ENCODE measurements around the gene RARS1. TPM values are rescaled to one million over a fixed set of nuclear protein-coding genes. Genes with fewer than 3 reads are reported as not detected.
"Not testable (repeated sequence)": the region's sequence is repeated elsewhere in the genome, so short reads cannot be mapped to it uniquely, and the experiment has no call there.

The RARS1 gene
- total RNA-seq, 1 donor from 2014 or later, result 91.1 TPM

DNA sequence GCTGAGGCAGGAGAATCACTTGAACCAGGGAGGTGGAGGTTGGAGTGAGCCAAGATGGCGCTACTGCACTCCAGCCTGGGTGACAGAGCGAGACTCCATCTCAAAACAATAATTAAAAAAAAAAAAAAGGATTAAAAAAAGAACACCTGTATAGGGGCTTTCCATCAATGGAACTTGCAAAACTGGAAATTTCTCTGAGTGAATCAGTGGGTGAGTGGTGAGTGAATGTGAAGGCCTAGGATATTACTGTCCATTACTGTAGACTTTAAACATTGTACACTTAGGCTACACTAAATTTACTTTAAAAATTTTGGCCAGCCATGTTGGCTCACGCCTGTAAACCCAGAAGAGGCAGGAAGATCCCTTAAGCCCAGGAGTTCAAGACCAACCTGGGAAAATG, 5.7 kb upstream of the RARS1 start:
- DNase-seq (ENCODE audit: extremely low read depth, low read depth, low spot score), result no peak

DNA sequence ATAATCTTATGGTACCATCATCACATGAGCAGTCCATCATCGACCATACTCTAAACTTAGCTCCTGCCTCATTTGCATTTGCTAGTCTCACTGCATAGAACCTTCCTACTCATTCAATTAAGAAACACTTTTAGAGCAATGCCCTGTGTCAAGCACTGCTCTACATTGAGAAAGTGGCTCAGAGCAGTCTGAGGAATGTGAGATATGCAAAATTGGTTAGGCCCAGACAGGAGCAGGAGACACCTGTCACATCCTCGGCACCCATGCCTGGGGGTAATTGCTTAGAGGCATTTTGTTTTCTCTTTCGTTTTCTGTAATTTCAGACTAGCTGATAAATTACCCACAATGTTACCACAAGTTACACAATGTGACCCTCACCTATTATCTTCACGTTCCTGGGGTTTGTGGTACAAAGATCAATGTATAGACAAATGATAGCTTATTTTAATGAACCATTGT, 4.9 kb upstream of the RARS1 start:
- no peak for DNase-seq (ENCODE audit: extremely low read depth, low read depth, low spot score)

DNA sequence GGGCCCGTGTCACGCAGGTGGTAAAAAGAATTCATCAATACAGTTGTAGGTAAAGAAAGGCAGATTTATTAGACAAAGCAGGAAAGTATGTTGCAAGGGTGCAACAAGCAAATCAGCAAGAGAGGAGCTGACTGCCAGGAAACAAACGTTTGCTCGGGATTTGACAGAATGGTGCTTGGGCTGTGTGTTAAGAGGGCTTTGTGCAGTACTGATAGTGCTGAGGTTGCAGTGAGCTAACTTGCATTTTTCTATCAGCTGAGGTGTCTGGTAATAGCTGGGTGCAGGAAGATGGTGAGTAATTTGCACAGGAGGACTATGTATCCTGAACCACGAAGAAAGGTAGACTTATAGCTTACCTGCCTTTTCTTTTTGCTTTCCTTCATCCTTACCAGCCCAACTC, 3.9 kb upstream of the RARS1 start:
- no peak for DNase-seq (ENCODE audit: extremely low read depth, low read depth, low spot score)

DNA sequence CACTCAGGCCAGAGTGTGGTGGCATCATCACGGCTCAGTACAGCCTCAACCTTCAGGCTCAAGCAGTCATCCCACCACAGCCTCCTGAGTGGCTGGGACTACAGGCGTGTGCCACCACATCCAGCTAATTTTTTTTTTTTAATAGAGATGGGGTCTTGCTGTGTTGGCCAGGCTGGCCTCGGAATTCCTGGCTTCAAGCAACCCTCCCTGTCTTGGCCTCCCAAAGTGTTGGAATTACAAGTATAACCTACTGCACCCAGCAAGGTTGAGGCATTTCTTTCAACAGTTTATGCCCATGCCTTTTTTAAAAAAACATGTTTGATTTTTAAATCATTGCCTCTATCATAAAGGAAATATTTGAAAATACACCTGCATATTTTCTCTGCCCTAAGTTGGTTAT, 2.8 kb downstream of the RARS1 start:
- no peak for DNase-seq (ENCODE audit: extremely low read depth, low read depth, low spot score)

DNA sequence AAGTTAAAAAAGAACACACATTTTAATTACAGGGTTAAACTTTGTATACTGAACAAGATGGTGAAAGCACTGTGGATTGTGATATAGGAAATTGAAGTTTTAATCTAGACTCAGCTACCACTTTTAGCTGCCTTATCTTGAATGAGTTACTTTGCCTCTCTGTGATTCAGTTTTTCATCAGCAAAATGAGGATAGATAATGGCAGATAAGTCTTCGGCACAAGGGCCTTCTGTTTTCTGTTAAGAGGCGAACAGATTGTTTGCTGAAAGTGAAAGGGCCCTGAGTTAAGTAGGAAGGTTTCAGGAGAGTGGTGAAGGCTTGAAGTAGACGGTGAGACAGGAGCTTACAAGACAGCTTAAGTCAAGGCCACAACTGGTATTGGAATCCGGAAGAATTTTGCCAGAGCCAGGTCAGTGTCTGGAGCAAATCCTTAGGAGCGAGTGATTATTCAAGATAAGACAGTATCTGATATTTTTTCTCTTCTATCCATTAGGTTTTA, 7.8 kb downstream of the RARS1 start:
- DNase-seq (ENCODE audit: extremely low read depth, low read depth, low spot score), result no peak

DNA sequence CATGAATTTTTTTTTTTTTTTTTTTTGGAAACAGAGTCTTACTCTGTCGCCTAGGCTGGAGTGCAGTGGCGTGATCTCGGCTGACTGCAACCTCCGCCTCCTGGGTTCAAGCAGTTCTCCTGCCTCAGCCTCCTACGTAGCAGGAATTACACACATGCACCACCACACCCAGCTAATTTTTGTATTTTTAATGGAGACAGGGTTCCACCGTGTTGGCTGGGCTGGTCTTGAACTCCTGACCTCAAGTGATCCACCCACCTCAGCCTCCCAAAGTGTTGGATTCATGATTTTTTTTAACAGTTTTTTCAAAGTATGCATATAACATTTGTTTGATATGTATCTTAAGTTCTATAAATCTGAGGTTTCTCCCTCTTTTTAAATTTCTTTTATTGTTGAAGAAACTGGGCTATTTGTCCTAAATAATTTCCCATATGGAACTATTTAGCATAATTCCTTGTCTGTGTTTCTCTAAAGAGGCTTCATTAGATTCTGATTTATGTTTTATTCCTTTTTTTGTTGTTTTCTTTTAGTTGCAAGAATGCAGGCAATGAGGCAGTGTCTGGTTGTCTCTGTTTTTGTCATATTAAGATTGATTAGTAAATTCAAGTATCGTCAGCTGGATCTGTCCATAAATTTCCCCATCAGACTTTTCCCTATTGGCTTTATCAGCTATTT, 16.4 kb downstream of the RARS1 start:
- no peak for DNase-seq (ENCODE audit: extremely low read depth, low read depth, low spot score)

DNA sequence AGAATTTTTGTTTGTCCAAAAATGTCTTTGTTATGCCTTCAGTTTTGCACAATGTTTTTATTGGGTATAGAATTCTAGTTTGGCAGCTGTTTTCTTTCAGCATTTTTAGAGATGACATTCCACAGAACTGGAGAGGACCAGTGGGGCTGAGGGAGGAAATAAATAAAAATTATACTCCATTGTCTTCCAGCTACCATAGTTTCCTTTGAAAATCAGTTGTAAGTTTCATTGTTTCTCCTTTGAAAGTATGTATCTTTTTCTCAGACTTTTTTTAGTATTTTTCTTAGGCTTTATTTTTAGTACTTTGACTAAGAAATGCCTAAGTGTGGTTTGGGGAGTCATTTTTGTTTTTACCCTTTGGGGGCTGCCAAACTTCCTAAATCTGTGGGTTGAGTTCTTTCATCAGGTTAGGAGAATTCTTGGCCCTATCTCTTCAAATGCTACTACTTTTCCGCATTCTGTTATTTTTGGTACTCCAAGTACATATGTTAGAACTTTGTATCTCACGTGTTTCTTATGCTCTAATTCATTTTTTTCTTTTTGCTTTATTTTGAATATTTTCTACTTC, 27.7 kb downstream of the RARS1 start:
- DNase-seq (ENCODE audit: extremely low read depth, low read depth, low spot score), result no peak

DNA sequence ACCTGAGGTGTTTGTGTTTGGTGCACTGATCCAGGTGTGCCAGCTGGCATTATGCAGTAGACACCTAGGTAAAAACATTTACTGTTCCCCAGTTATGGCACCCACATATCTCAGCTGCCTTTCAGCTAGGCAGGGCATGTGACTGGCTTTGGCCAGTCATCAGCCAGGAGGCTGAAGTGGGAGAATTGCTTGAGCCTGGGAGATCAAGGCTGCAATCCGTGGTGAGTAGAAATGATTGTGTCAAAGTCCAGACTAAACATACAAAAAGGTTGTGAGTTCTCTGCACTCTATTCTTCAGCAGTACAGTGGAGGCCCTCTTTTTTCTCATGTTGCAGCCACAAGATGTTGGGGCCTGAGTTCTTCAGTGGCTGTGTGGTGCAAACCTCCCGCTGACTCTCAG, 39.6 kb downstream of the RARS1 start:
- no peak for DNase-seq (ENCODE audit: extremely low read depth, low read depth, low spot score)

DNA sequence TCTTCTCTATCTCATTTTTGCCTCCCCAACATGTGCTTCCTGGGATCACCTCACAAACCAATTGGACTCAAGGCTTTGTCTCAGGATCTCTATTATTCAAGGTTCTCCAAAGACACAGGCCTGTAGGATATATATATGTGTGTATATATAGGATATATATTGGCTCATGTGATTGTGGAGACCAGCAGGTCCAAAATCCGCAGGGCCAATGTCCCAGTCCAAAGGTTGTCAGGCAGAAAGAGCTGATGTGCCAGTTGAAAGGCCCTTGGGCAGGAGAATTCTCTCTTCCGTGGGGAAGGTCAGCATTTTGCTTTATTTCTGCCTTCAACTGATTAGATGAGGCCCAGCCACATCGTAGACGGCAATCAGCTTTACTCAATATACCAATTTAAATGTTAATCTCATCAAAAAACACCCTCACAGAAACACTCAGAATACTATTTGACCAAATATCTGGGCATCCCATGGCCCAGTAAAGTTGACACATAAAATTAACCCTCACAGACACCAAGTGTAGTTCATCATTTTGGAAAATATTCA, 41.6 kb downstream of the RARS1 start:
- DNase-seq (ENCODE audit: extremely low read depth, low read depth, low spot score), result no peak

DNA sequence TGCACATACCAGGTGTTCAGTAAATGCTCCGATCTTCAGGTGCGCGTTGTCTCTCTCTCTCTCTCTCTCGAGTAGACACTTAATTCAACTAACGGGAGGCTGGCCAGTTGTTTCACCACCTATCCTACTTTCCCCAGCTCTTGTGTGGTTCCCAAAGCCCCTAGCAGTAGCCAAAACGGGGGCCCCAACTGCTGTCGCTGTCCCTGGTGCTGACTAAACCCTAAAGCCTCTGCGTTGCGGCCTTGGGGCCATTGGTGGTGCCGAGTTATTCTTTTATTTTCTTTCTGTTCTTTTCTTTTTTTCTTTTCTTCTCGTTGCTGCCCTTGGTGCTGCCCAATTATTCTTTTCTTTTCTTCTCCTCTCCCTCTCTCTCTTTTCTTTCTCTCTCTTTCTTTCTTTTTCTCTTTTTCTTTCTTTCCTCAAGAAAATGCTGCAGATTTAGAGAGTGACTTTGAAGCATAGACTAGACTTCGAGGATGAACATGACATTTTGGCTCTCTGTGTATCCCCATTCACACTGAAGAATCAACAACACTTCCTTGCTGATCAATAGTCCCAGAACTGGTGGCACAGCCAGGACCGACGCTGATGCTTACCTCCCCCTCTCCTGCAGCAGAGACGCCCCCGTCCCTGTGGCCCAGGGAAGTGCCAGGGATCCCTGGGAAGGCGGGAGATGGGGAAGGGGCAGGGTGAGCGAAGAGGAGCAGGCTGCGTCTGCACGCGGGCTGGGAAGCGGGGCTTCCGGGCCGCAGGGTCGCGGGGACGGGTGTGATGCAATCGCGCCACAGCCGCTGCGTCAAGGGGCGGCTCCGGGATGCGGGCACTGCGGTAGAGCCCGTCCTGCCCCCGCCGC, 42.5 kb downstream of the RARS1 start, which contains the start of gene FBLL1:
Gene FBLL1, plus strand, starts transcription at position 785 of the 853 bp plus-strand sequence. CDS start 200 bp downstream, outside the sequence.
- DNase-seq (ENCODE audit: extremely low read depth, low read depth, low spot score), result no peak

DNA sequence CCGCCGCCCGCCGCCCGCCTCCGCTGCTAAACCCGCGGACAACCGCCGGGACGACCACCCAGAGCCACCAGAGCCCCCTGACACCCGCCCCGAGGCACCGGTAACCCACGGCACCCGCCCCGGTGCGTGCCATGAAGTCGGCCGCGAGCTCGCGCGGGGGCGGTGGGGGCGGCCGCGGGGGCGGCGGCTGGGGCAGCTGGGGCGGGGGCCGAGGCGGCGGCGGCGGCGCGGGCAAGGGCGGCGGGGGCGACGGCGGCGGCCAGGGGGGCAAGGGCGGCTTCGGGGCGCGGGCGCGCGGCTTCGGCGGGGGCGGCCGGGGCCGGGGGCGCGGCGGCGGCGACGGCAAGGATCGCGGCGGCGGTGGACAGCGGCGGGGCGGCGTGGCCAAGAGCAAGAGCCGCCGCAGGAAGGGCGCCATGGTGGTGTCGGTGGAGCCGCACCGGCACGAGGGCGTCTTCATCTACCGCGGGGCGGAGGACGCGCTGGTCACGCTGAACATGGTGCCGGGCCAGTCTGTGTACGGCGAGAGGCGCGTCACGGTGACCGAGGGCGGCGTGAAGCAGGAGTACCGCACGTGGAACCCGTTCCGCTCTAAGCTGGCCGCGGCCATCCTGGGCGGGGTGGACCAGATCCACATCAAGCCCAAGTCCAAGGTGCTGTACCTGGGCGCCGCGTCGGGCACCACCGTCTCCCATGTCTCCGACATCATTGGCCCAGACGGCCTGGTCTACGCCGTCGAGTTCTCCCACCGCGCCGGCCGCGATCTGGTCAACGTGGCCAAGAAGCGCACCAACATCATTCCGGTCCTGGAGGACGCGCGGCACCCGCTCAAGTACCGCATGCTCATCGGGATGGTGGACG, 43.3 kb downstream of the RARS1 start:
- DNase-seq (ENCODE audit: extremely low read depth, low read depth, low spot score), result no peak

DNA sequence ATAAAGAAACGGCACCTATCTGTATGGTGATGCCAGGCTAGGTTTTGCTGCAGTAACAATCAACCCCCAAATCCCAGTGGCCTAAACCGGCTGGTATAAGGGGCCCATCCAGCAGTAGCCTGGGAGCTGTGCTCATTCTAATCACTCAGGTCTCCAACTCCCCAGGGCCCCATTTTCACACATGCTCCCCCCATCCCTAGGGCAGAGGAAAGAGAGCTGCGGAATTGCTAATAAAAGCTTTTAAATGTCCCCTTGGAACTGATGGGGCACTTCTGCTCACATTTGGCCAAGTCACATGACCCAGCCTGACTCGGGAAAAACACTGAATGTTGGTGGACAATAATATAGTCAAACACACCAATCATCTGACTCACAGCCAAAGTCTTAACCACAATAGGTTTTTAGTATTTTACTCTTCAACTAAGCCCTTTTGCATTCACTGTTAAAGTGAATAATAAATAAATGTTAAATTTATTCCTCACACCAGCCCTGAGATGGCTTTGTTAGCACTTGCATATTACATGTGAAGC, 44.4 kb downstream of the RARS1 start:
- no peak for DNase-seq (ENCODE audit: extremely low read depth, low read depth, low spot score)

DNA sequence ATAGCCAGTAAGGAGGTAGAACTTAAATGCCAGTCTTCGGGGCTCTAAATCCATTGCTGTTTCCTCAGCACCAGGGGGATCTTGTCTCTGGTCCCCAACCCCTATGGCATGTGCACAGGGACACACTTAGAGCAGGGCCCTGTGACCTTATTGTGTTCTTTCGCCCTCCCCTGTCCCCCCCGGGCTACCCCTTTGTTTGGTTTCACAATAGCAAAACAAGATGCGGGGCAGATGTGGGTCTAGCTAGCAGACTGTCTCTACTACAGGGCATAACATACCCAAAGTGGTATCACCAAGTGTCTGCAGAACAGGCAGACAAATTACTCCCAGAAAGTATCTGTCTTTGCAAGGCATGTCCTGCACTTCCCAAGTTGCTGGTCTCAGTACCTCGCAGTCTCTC, 44.9 kb downstream of the RARS1 start:
- DNase-seq (ENCODE audit: extremely low read depth, low read depth, low spot score), result no peak

DNA sequence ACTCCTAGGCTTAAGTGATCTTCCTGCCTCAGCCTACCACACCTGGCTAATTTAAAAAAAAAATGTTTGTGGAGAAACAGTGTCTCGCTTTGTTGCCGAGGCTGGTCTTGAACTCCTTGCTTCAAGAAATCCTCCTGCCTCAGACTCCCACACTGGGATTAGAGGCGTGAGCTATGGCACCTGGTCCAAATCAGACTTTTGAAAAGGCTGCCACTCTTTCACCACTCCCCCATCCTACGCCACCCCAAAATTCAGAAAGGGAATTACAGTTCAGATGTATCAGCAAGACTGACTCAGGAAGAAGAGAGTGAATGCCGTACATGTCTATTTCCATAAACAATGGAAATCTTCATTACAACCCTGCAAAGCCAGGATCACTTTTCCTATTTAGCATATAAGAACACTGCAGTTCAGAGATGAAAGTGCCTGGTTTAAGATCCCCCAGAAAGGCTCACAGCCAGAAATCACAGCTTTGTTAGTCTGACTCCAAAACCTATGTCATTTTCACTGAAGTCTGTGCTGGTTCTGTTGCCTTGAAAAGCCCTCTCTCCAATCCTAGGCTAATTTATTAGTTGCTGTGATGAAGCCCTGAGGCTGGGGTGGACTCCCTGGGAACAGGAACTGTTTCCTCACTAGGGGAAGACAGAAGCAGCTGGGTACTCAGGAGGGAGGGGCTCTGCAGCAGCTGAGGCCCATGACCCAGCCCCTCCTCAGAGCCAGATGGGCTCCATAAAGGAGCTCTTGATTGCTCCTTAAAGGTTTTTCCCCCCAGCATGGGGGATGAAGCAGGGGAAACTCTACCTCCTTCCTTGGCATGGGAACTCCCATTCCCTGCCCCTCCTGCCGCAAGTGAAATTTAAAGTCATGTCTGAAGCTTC, 46.0 kb downstream of the RARS1 start:
- no peak for DNase-seq (ENCODE audit: extremely low read depth, low read depth, low spot score)

DNA sequence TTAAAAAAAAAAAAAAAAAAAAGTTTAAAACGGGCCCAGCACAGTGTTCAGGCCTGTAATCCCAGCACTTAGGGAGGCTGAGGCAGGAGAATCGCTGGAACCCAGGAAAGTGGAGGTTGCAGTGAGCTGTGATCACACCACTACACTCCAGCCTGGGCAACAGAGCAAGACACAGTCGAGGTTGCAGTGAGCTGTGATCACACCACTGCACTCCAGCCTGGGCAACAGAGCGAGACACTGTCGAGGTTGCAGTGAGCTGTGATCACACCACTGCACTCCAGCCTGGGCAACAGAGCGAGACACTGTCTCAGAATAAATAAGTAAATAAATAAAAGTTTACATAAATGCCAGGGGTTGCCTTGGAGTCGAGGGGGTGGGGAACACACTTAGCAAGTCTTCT, 48.1 kb downstream of the RARS1 start:
- not testable (repeated sequence) for DNase-seq (ENCODE audit: extremely low read depth, low read depth, low spot score)

DNA sequence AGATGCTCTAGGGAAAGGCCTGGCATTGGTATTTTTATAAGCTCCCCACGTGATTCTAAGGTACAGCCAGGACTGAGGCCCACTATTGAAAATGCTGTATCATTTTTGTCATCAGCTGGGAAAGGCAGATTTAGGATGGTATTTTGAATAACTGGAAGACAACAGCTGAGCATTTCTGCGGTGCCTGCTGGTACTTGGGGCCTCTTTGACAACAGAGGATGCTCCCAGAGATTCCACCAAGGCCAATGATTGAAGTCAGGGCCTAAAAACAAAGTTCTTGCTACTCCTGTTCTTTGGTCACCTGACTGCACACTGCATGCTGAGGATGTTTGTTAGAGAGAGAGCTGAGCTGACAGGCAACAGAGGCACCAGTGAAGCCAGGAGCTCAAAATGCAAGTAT, 50.9 kb downstream of the RARS1 start:
- no peak for DNase-seq (ENCODE audit: extremely low read depth, low read depth, low spot score)

DNA sequence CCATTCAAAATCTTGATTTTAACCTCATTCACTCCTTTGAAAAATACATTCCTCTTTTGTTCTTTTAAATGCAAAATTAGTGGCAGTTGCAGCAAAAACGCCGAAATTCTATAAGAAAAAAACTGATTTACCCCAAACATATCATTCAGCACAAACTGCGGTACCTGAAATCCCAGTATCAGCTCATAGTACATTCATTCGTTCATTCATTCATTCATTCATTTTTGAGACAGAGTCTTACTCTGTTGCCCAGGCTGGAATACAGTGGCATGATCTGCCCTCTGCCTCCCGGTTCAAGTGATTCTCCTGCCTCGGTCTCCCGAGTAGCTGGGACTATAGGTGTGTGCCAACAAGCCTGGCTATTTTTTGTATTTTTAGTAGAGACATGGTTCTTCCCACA, 63.3 kb downstream of the RARS1 start:
- no peak for DNase-seq (ENCODE audit: extremely low read depth, low read depth, low spot score)

DNA sequence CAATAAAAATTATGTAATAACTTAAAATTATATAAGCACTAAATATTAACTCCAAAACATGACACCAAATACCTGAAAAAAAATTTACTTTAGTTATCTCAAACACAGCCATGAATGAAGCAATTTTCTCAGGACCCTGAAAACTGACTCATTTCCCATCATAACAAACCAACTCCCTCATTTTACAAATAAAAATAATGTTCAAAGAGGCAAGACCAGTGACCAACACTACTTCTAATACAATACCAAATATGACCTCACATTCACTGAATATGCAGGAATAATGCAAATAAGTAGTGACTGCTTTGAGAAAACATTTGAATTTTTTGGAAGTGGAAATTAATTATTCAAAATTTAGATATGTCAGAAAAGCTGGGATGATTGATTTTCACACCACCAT, 64.4 kb downstream of the RARS1 start:
- DNase-seq (ENCODE audit: extremely low read depth, low read depth, low spot score), result no peak

DNA sequence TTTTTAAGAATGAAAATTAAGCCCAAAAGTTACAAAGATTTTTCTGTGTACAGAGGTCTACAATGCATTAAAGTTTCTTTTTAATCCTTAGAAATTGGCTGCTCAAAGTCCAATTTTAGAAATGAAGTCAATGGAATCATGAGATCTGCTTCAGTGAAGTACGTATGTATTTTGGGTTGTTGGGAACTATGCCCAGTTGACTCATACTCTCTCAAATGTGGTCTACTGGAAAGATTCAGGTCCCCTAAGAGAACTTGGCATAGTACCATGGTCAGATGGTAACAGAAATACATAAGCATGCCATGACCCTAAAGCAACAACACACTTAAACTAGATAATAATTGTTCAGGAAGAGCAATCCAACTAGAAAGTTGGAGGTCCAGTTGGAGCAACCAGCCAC, 65.9 kb downstream of the RARS1 start:
- no peak for DNase-seq (ENCODE audit: extremely low read depth, low read depth, low spot score)

All from glomerular endothelial cell (primary cell).